ENCODE data around the gene USP31.
"Not testable (repeated sequence)": the region's sequence is repeated elsewhere in the genome, so short reads cannot be mapped to it uniquely, and the experiment has no call there.

The USP31 gene

DNA sequence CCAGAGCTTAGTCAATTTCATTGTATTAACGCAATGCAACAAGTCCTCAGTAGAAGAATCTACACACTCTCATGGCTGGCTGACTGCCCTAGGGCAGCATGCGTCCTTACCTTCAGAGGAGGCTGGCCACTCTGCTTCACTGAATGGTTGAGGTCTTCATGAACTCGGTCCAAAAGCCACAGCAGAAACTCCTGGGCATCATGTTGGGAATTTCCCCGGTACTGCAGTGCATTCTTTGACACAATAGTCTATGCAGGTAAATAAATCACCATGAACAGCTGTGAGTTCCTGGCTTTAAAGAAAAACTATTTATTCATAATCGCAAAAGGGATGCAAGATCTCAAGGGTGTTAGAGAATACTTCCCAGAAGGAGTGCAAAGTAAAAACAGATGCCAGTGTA, 41.3 kb downstream of the USP31 start:
- TF ChIP-seq POLR2A (IDR thresholded peaks at IDR 0.05; ENCODE audit: low read depth, low read length) (no peak), POLR2AphosphoS5 (IDR thresholded peaks at IDR 0.05; ENCODE audit: low read depth, low read length) (no peak), TAF1 (IDR thresholded peaks at IDR 0.05; ENCODE audit: borderline replicate concordance, low read depth, low read length) (no peak)
- FAIRE-seq (no peak), DNase-seq (ENCODE audit: insufficient read length) (no peak)

DNA sequence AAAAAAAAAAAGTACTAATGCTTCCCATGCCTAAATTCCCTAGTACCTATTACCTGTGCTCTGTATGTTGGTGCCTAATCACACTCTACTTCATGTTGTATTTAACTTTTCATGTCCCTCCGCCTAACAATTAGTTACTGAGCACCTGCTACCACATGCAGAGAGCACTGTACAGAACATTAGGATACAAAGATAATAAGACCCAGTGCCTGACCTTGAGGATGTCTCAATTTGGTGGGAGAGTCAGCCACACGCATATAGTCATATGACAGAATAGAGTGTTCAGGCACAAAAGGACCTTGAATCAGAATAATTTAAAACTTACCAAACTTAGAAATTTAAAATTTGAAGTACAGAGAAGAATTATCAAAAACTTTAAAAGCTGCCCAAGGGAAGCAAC, 42.1 kb downstream of the USP31 start:
- FAIRE-seq (no peak), DNase-seq (ENCODE audit: insufficient read length) (no peak)
- TF ChIP-seq POLR2AphosphoS5 (IDR thresholded peaks at IDR 0.05; ENCODE audit: low read depth, low read length) (no peak), TAF1 (IDR thresholded peaks at IDR 0.05; ENCODE audit: borderline replicate concordance, low read depth, low read length) (no peak), POLR2A (IDR thresholded peaks at IDR 0.05; ENCODE audit: low read depth, low read length) (no peak)

DNA sequence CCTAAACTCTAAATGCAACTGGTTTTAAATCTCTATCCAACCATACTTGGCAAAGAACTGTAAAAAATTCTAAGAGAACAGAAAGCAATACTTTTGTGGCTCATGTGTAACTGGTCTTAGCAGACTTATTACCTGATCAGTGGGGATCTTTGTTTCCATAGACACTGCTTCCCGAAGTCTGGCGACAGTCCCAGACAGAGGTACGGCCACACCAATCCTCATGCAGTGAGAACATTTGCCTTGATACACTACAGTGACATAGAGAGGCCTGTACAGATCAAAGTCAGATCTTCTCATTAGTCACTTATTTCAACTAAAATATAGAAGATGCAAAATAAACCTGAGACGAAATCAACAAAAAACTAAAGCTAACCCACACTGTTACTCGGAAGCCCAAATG, 43.9 kb downstream of the USP31 start:
- no peak for FAIRE-seq
- no peak for DNase-seq (ENCODE audit: insufficient read length)
- TF ChIP-seq POLR2A (IDR thresholded peaks at IDR 0.05; ENCODE audit: low read depth, low read length) = no peak
- TF ChIP-seq TAF1 (IDR thresholded peaks at IDR 0.05; ENCODE audit: borderline replicate concordance, low read depth, low read length) = no peak
- TF ChIP-seq POLR2AphosphoS5 (IDR thresholded peaks at IDR 0.05; ENCODE audit: low read depth, low read length) = no peak

DNA sequence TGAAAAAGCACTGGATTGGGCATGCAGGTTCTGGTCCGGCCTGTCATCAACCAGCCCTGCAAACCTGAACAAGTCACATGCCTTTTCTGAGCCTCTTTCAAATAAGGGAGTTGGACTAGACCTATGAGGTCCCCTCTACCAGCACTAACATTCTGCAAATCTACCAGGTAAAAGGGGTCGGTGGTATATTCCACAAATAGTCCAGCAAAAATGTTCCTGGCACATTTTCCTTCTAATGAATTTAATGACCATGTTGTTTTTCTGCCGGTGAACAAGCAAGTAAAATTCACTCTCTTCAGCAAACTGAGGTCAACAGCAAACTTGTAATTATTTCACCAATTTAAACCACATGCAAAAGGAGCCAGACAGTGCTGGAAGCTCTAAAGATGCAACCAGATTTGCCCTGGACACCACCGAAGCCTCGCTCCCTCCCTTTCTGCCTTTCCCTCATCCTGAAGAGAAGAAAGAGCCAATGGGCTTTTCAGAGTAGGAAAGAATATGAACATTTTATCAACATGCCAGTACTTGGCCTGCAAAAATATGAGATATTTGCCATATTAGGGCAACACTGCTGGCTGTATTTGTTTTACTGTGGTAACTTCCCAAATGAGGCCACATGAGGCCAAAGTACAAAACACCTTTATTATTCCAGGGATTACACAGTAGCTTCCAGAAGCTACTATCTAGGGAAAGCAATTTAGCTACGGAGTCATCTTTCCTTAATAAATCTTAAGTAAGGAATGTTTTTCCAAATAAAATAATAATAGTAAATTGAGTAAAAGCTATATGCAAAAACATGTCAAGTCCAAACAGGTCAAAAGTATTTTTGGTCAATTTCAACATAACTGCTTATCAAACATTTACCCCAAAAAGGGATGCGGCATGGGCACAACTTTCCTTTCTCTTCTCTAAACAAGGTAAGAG, 45.0 kb downstream of the USP31 start:
- TF ChIP-seq POLR2AphosphoS5 (IDR thresholded peaks at IDR 0.05; ENCODE audit: low read depth, low read length) (no peak), POLR2A (IDR thresholded peaks at IDR 0.05; ENCODE audit: low read depth, low read length) (no peak), TAF1 (IDR thresholded peaks at IDR 0.05; ENCODE audit: borderline replicate concordance, low read depth, low read length) (no peak)
- DNase-seq (ENCODE audit: insufficient read length) (no peak), FAIRE-seq (no peak)

DNA sequence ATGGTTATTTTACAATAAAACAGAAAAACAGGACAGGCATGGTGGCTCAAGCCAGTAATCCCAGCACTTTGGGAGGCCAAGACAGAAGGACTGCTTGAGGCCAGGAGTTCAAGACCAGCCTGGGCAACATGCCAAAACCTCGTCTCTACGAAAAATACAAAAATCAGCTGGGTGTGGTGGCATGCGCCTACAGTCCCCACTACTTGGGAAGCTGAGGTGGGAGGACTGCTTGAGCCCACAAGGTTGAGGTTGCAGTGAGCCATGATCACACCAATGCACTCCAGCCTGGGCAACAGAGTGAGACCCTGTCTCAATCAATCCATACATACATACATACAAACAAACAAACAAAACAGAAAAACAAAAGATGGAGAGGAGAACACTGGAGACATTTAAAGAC, 45.6 kb downstream of the USP31 start:
- FAIRE-seq (no peak), DNase-seq (ENCODE audit: insufficient read length) (no peak)
- no peak for TF ChIP-seq POLR2A (IDR thresholded peaks at IDR 0.05; ENCODE audit: low read depth, low read length)

DNA sequence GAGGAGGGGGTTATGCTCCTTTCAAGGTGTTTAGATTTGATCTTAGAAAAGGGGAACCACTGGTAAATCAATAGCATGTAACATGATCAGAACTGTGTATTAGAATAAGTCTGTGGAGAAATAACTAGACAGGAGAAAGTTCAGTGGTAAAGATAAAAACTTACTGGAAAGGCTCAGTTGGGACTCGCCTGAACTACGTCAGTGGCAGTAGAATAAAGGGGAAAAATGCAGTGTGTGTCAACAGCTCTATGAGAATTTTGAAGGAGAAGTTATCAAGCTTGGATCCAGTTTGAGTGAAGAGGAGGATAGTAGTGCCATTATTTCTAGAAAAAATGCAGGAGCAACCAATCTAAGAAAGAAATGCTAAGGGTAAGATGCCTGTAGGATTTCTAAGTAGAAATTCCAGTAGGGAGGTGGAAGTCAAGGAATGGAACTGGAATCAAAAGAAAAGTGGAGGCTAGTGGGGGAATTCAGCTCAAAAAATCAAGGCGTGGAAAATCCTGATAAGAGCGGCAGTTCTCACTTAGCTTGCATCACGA, 48.2 kb downstream of the USP31 start:
- TF ChIP-seq POLR2AphosphoS5 (IDR thresholded peaks at IDR 0.05; ENCODE audit: low read depth, low read length) (no peak), POLR2A (IDR thresholded peaks at IDR 0.05; ENCODE audit: low read depth, low read length) (no peak), TAF1 (IDR thresholded peaks at IDR 0.05; ENCODE audit: borderline replicate concordance, low read depth, low read length) (no peak)
- FAIRE-seq (no peak), DNase-seq (ENCODE audit: insufficient read length) (no peak)

DNA sequence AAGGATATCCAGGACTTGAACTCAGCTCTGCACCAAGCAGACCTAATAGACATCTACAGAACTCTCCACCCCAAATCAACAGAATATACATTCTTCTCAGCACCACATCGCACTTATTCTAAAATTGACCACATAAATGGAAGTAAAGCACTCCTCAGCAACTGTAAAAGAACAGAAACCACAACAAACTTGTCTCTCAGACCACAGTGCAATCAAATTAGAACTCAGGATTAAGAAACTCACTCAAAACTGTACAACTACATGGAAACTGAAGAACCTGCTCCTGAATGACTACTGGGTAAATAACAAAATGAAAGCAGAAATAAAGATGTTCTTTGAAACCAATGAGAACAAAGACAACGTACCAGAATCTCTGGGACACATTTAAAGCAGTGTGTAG, 52.8 kb downstream of the USP31 start:
- not testable (repeated sequence) for DNase-seq (ENCODE audit: insufficient read length); FAIRE-seq

DNA sequence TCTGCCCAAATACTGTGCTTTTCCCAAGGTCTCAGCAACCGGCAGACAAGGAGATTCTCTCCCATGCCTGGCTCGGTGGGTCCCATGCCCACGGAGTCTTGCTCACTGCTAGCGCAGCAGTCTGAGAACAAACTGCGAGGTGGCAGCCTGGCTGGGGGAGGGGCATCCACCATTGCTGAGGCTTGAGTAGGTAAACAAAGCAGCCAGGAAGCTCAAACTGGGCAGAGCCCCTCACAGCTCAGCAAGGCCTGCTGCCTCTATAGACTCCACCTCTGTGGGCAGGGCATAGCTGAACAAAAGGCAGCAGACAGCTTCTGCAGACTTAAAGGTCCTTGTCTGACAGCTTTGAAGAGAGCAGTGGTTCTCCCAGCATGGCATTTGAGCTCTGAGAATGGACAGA, 55.1 kb downstream of the USP31 start:
- FAIRE-seq; DNase-seq (ENCODE audit: insufficient read length): not testable (repeated sequence)

DNA sequence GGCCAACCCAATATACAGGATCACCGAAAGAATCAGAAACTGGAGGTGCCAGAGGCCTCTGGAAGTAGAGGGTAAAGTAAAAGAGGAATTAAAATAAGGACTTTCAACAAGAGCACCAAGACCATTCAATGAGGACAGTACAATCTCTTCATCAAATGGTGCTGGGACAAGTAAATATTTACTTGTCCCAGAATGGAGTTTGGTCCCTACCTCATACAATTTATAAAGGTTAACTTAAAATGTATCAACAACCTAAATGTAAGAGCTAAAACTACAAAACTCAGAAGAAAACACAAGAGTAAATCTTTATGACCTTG, 56.5 kb downstream of the USP31 start:
- DNase-seq (ENCODE audit: insufficient read length) (no peak), FAIRE-seq (no peak)
- TF ChIP-seq POLR2AphosphoS5 (IDR thresholded peaks at IDR 0.05; ENCODE audit: low read depth, low read length) (no peak), POLR2A (IDR thresholded peaks at IDR 0.05; ENCODE audit: low read depth, low read length) (no peak), TAF1 (IDR thresholded peaks at IDR 0.05; ENCODE audit: borderline replicate concordance, low read depth, low read length) (no peak)

DNA sequence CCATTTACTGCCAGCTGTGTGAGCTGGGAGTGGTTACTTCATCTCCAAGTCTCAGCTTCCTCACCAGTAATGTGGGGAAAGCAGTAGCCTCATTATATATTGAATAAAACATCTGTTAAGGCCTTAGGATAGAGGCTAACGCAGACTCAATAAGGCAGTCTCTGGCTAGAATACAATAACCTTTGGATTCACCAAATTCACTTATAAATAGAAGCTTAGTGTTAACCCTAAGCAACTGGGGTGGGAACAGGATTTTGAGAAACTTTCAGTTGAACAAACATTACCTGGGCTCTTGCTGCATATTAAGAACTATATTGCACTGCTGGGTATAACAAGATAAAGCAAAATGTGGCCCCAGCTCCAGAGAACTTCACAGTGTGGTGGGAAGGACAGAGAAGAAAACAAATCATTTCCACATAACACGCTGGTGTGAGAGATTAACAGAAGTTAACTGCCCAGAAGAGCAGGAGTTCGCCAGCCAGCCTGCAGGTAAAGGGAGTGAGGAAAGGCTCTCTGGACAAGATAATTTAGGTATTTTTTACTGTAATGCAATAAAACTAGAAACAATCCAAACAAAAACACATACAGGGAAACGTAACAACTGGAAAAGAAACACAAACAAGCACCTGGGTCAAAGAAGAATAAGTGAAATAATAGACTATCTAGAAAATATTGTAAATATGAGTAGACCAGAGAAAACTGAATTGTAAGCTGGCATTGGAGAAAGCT, 57.0 kb downstream of the USP31 start:
- DNase-seq (ENCODE audit: insufficient read length) = no peak
- no peak for FAIRE-seq
- TF ChIP-seq POLR2A (IDR thresholded peaks at IDR 0.05; ENCODE audit: low read depth, low read length) (no peak), POLR2AphosphoS5 (IDR thresholded peaks at IDR 0.05; ENCODE audit: low read depth, low read length) (no peak), TAF1 (IDR thresholded peaks at IDR 0.05; ENCODE audit: borderline replicate concordance, low read depth, low read length) (no peak)

DNA sequence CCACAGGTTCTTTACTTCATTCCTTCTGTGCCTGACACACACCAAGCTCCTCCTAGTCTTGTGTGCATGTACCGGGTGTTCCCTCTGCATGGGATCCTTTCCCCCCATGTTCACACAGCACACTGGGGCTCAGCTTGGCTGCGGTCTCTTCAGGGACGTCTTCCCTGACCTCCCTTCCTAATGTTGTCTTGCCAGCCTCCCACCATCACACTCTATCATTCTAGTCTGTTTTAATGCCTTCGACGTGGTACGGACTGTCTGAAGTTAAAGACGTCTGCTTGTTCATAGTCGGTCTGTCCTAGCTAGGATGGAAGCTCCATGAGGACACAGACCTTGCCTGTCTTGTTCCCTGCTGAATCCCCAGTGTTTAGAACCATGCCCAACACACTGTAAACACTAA, 60.1 kb downstream of the USP31 start:
- DNase-seq (ENCODE audit: insufficient read length) (no peak), FAIRE-seq (no peak)
- TF ChIP-seq TAF1 (IDR thresholded peaks at IDR 0.05; ENCODE audit: borderline replicate concordance, low read depth, low read length) = no peak
- no peak for TF ChIP-seq POLR2A (IDR thresholded peaks at IDR 0.05; ENCODE audit: low read depth, low read length)
- TF ChIP-seq POLR2AphosphoS5 (IDR thresholded peaks at IDR 0.05; ENCODE audit: low read depth, low read length) = no peak

DNA sequence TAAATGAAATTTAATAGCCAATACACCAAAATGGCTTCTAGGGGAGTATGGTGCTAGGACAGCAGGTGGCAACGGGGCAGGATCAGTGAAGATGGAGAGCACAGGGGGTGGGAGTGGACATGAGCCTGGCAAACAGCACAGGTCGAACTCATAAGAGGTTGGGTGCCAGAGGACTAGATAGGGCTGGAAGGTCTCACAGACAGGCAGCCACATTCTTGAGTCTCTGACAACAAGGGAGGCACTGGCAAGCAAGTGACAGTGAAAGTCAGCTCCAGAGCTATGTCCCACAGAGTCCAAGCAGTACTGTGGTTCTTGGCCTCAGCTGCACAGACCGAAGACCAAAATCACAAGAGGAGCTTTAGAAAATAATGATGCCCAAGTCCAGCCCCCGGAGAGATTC, 61.2 kb downstream of the USP31 start:
- TF ChIP-seq POLR2A (IDR thresholded peaks at IDR 0.05; ENCODE audit: low read depth, low read length) = no peak
- no peak for TF ChIP-seq TAF1 (IDR thresholded peaks at IDR 0.05; ENCODE audit: borderline replicate concordance, low read depth, low read length)
- TF ChIP-seq POLR2AphosphoS5 (IDR thresholded peaks at IDR 0.05; ENCODE audit: low read depth, low read length) = no peak
- DNase-seq (ENCODE audit: insufficient read length) = no peak
- FAIRE-seq = no peak
